DMS79 treated with DMSO at 0.1 percent for 48 hours (cell line): Measurements from ENCODE around the gene CUX1.

ENCODE experiments used
- DNase-seq: peaks from one replicate; lab custom pipeline; 2025; lab: John Stamatoyannopoulos, UW

CUX1 gene

GRCh38 chr7:101893341-101894082 lies 76.1 kb downstream of the CUX1 start:
- DNase-seq, result no peak

- no peak for DNase-seq
These were observed 78.9 kb downstream of the CUX1 start for GRCh38 chr7:101896316-101896715.

GRCh38 chr7:101896941-101897340 lies 79.5 kb downstream of the CUX1 start:
- DNase-seq, result no peak

DNA sequence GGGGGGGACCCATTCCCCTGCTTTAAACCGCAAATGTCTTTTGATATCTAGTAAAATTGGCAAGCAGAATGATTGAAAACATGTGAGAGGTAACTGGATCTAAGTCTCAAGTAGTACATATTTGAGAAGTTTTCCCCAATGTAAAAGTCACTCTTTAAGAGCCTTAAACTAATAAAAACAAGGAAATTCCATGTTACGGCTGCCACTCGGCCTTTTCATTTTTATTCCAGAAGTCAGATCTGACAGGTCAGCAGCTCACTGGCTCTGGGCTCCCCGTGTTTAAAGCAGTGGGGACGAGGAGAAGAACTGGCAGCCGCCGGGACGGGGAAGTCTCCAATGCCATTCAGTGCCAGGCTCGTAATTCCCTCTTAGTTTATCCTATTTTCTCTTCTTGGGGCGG lies 80.7 kb downstream of the CUX1 start:
- no peak for DNase-seq

DNA sequence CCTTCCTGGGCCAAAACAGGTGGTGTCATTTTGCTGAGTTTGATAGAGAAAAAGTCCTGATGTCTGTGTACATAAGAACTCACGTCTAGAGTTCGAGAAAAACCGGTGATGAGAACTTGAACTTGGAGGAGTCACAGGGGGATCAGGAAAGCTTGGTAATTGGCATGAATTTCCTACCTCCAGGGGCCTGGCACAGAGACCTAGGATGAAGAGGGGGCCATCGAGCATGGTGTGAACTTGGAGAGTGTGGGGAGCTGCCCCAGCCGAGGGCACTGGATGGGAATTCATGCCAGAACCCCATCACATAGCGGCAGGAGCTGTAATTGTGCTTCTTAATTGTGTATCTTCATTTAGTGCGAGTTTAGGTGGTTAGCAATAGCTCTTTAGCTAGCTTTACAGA lies 82.2 kb downstream of the CUX1 start:
- DNase-seq, result no peak

GRCh38 chr7:101900103-101900502 lies 82.7 kb downstream of the CUX1 start:
- no peak for DNase-seq

GRCh38 chr7:101901661-101902491 lies 84.5 kb downstream of the CUX1 start:
- DNase-seq, result no peak

DNA sequence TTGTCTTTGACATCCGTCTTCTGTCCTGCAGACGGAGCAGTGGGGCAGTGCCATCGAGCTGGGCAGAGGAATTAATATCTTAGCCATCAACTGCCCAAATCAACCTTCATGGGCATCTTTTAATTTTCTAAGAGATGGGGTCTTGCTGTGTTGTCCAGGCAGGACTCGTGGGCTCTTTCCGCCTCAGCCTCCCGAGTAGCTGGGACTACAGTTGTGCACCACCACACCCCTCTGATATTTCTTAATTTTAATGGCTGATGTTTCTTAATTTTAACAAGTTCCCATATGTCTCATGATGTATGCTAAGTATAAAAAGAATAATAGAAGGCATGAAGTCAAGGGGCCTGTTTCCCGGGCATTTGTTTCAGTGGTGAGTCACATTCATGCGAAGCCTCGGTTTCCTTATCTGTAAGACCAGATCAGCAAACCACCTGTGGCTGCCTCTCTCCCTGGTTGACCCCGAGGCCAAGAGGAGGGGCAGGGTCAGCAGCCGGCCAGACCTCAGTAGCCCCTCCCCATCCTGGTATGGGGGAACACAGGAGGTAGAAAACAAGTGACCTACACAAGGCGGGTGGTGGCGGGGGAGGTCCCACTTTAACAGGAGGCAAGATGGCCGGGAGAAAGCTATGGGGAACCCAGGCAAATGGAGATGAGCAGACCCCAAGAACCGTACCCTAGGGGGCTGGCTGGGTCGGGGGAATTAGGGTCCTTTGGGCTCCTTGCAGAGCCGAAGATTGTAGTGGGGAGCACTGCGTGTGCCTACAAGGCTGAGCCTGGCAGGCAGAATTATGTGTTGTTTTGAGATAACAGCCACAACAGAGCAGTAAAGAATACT lies 85.5 kb downstream of the CUX1 start:
- no peak for DNase-seq

GRCh38 chr7:101903515-101903868 lies 86.1 kb downstream of the CUX1 start:
- DNase-seq, result no peak

- DNase-seq, result no peak
These were observed 86.6 kb downstream of the CUX1 start for GRCh38 chr7:101904019-101904418.

DNA sequence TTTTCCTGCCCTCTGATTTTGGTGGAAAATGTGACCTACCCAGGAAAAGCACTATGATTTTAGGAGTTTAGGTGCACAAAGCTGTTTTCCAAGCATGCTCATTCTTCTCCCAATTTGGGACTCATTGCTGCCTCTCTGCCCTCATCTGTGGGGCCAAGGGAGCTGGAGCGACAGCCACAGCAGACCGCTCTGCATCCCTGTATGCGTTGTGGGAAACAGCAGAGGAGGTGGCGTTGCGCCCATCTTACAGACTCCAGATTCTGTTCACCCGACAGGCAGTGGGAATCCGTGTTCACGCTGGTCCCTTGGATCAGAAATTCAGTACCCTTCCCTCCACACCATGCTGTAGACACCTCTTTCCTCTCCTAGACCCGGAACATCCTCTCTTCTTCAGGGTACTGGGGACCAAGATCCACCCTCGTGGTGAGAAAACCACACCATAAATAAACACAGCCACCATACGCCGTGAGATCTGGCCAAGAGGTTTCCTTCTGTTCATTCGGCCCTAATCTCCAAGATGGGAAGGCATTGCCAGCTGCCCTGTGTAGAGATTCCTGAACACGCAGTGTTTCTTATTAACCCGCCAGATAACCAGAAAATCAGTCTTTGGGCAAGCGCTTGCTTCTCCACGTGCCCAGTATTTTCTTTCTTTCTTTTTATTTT lies 87.9 kb downstream of the CUX1 start:
- no peak for DNase-seq

DNA sequence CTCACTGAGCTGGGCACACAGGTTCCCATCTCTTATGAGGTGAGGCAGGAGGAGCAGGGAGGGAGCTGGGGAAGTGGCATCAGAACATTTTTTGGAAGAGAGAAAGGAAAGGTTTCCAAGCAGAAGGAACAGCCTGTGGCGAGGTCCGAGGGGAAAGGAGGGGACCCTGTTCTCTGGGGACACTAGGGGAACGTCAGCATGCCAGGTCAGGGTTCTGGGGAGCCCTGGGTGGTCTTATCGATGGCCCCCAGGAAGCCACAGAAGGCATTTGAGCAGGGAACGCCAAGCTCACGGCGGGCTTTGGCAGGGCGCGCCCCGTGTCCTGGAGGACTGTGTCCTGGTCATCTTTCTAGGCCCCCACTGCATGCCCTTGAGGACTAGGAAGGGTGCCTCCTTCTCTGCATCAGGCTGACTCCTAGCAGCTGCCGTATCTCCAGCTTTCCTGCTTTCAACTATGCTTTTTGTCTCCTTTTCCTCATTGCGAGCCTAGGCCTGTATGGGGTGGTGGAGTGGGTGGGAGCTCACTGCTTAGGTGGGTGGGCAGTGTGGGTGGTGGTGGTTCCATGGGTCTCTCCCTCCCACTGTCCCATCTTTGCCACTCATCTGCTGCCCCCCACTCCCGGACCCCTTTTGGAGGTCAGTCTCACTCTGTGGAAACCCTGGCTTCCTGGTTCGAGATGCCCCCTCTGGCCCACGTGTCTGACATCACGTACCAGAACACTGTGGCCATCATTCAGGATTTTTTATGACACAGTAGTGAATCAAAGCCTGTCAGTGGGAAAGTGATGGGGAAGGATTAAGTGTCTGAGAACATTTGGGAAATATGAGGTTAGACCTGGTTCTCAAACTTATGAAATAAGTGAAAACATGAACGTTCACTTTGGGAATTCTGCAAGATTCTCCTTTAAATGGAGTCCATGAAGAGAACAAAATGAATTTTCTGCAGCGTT lies 89.1 kb downstream of the CUX1 start:
- no peak for DNase-seq

GRCh38 chr7:101910991-101911799 lies 93.8 kb downstream of the CUX1 start:
- DNase-seq, result no peak

DNA sequence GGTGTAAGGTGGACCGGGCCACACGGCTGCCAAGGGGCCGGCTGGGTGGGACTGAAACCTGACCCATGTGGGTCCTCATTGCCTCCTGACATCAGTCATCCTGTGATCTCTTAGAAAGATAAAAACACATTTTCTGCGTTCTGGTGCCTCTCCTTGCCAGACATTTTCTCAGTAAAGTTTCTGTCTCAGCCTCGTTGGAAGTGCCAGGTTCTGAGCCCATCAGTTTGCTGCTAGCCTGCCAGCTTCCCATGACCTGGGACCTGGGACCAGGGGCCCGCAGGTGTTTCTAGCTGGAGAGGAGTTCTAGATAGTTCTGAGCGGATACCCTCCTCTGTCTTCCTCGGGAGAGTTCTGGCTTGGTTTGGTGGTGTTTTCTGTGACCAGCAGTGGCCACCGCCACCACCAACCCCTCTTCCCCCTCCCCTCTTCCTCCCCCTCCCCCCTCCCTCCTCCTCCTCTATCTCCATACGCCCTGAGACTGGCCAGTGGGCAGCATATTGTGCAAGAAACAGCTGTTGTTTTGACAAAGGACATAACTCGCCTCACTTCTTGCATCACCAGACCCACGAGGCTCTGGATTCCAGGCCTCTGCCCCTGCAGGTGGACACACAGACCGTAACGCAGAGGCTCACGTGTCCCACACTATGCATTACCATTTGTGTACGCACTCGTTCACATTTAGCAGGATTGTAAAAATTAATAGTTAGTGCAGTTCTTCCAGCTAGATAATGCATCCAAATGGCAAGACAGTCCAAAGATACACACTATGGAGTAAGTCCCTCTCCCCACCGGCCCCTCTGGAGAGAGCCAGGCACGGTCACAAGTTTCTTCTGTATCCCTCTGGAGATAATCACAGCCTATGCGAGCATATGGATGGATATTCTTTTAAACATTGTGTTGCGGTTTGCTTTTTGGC lies 94.6 kb downstream of the CUX1 start:
- DNase-seq, result no peak

DNA sequence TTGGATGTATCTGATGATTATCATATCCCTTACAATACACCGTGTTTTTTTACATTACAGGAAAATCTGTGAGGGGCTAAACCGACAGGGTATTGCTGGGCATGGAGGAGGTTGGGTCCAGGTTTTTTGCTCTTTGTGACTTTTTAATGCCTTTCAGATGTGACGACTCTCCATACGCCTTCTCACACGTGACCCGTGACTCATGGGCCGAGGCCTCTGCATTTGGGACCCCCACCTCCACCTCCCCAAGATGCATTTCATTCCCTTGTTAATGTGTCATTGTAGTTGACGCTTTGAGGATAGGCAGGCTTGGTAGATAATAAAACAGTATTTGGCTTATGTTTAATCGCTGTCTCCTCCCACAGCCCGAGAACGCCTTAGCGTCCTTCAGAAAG lies 95.3 kb downstream of the CUX1 start:
- DNase-seq, result no peak

DNA sequence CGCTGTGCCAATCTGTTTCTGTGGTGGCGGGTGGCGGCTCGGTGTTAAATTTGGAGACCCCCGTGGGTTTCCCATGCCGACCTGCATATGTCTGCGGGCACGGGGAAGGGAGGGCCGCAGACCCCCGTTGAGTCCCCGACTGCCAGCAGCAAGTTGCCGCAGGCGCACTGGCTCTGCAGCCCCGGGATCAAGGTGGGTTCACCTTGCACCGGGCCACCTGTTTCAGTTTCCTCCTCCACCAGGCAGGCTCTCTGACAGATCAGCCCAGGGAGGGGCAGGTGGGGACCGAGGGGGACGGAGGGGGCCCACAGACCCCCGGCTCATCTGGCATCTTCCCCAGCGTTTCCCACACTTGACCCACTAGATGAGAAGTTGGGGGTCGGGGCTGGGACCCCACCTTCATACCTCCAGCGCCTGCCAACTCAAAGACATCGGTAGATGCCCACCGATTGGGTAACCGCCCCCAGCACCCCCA lies 95.9 kb downstream of the CUX1 start:
- DNase-seq, result no peak

- no peak for DNase-seq
These were observed 96.4 kb downstream of the CUX1 start for GRCh38 chr7:101913851-101914250.

- DNase-seq, result no peak
These were observed 97.6 kb downstream of the CUX1 start for GRCh38 chr7:101915000-101915399.
